AG04449 (cell line): ENCODE data around the gene SDR42E1.

Experiments used
- CTCF ChIA-PET: fragments of 350-600 bp; formaldehyde crosslinking; extraction: SDS; loops from one replicate; lab custom pipeline; 2021; ENCODE audit warnings: antibody characterized with exemption; lab: Yijun Ruan, JAX
- POLR2A ChIA-PET: fragments of 400-600, 350-600 bp; formaldehyde crosslinking; extraction: SDS; loops from one replicate; lab custom pipeline; 2020; ENCODE audit warnings: antibody characterized with exemption, inconsistent platforms; lab: Yijun Ruan, JAX
- DNase-seq: peaks from one replicate; pipeline ENCODE4 v3.0.0-alpha.2; 2010; ENCODE audit warnings: low read depth, low spot score
- H3K4me3 ChIP-seq: 2 replicates; pipeline ENCODE4 v1.5.1; 2011; ENCODE audit warnings: low read depth, mild to moderate bottlenecking, control low read depth, low read length
- TF ChIP-seq, protein P1 (sequence below): IDR thresholded peaks from one replicate; pipeline ENCODE4 v1.5.1; 2011; ENCODE audit warnings: mild to moderate bottlenecking, moderate library complexity, low read length, control low read depth, inconsistent platforms; ENCODE audit not compliant: insufficient read depth; ENCODE audit errors: missing control alignments

SDR42E1 gene

DNA sequence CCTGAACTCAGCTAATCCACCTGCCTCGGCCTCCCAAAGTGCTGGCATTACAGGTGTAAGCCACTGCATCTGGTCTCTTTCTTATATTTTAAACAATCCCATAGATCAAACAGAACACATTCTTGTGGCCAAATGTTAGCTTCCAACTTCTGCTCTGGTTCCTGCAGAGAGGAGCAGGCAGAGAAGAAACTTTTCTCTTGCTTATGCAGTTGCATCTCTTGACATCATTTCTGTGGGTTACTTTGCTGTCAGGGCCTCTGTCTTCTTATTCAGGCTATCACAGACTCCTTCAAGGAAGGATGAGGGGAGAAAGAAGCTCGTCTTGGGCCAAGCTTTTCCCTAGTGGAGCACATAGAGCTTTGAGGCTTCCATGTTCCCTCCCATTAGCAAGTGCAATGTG is 31.6 kb upstream of the SDR42E1 start:
- TF ChIP-seq, protein P1, sequence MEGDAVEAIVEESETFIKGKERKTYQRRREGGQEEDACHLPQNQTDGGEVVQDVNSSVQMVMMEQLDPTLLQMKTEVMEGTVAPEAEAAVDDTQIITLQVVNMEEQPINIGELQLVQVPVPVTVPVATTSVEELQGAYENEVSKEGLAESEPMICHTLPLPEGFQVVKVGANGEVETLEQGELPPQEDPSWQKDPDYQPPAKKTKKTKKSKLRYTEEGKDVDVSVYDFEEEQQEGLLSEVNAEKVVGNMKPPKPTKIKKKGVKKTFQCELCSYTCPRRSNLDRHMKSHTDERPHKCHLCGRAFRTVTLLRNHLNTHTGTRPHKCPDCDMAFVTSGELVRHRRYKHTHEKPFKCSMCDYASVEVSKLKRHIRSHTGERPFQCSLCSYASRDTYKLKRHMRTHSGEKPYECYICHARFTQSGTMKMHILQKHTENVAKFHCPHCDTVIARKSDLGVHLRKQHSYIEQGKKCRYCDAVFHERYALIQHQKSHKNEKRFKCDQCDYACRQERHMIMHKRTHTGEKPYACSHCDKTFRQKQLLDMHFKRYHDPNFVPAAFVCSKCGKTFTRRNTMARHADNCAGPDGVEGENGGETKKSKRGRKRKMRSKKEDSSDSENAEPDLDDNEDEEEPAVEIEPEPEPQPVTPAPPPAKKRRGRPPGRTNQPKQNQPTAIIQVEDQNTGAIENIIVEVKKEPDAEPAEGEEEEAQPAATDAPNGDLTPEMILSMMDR: no peak
- H3K4me3 ChIP-seq: no peak overlapping the region
- CTCF ChIA-PET: no interaction called here
- POLR2A ChIA-PET: no interaction called here
- no peak for DNase-seq

DNA sequence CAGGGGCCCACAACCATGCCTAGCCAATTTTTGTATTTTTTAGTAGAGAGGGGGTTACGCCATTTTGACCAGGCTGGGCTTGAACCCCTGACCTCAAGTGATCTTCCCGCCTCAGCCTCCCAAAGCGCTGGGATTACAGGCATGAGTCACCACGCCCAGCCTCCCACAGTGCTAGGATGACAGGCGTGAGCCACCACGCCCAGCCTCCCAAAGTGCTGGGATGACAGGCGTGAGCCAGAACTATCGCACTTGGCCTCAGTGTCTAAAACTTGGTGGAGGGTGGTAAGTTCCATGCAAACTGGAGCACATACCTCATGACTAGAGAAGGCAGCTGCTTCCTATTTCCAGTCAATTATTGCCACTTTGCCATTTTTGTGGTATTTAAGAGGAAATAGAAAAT is 30.9 kb upstream of the SDR42E1 start:
- CTCF ChIA-PET: no interaction called here
- POLR2A ChIA-PET: no interaction called here
- no peak overlapping the region for H3K4me3 ChIP-seq
- no peak for DNase-seq
- TF ChIP-seq, protein P1: no peak

DNA sequence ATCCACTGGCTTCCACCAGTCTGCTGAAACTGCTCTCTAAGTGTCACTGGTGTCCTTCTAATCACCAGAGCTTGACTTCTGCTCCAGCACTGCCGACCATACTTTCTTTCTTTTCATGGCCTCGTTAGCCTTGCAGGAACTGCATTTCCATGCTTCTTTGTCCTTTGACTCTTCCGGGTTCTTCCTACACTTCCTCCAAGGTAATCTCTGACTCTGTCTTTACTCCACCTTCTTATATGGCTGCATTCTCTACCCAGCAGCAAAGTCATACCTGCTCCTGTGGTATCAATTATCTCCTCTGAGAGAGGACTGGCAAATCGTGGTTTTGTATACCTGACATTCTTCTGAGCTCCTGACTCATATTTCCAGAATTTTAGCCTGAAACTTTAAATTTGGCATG is 30.3 kb upstream of the SDR42E1 start:
- CTCF ChIA-PET: no interaction called here
- POLR2A ChIA-PET: no interaction called here

DNA sequence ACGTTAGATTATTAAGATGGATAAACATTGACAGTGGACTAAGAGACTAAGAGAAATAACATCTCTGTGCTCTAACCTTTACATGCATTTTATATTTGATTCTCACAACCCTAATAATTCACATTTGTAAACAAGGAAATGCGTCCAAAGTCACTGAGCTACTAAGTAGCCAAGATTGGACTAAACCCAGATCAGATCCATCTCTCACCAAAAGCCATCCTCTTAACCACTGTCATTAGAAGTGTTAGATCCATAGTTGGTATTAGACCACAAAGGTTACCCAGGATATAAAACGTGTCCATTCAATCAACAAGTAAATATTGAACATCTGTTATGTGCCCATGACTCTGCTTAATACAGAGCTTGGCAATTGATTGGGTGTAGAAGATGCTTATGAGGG is 29.0 kb upstream of the SDR42E1 start:
- DNase-seq: no peak
- ChIA-PET CTCF (no interaction called here), POLR2A (no interaction called here)

More for the DNA sequence above, 30.3 kb upstream of the SDR42E1 start:
- TF ChIP-seq, protein P1: no peak
- H3K4me3 ChIP-seq: no peak overlapping the region
- no peak for DNase-seq

DNA sequence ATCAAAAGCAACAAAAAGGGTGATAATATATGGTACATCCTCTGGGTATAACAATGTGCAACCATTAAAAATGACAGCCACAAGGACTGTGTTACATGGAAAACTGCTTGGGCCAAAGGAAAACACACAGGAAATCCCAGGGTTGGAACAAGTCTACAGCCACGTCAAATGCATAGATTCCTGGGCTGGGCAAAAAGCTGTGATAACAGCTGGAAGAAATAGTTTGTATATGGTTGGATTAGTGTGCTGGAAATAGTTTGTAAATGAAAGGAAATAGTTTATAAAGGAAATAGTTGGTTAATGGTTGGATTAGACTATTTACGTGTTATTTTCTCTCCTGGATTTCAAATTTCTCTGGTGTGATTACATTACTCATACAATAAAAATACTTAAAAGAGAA is 26.4 kb upstream of the SDR42E1 start:
- TF ChIP-seq, protein P1: no peak
- POLR2A ChIA-PET: interaction anchor here (0.5 to 1.0 kb wide), 2 partner anchors 24 to 53 kb away, joined by 3 read pairs; no protein-coding TSS in a partner anchor
- no peak for DNase-seq
- CTCF ChIA-PET: interaction anchor here (1.0 to 1.9 kb wide), 2 partner anchors 94 to 192 kb away, joined by 4 read pairs; no protein-coding TSS in a partner anchor
- no peak overlapping the region for H3K4me3 ChIP-seq

More for the DNA sequence above, 29.0 kb upstream of the SDR42E1 start:
- TF ChIP-seq, protein P1: no peak
- H3K4me3 ChIP-seq: no peak overlapping the region

DNA sequence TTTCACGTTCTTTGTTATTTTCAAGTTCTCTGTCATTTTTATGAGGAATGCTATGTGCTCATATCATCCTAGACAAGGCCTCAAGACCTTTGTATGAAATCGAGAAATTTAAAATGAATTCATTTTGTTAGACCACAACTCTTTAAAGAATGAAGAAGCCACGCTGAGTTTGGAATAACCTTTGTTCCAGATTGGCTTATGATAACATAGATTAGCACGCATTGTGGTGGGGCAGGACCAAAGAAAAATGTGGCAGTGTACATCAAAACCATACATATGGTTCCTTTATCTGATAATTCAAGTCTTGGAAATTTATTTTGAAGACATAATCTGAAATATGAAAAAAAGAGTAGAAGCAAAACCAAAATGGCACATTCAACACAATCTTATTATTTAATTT is 26.0 kb upstream of the SDR42E1 start:
- CTCF ChIA-PET: interaction anchor here (1.0 to 1.9 kb wide), 2 partner anchors 94 to 193 kb away, joined by 4 read pairs; no protein-coding TSS in a partner anchor
- H3K4me3 ChIP-seq: no peak overlapping the region
- POLR2A ChIA-PET: interaction anchor here (1.0 kb wide), 1 partner anchor 54 kb away, joined by 3 read pairs; no protein-coding TSS in a partner anchor
- TF ChIP-seq, protein P1: no peak
- DNase-seq: no peak
